Liver (tissue), 3 donors: ENCODE measurements around the gene PAX7.

Source experiments
- CTCF ChIP-seq: fragments of 150-350 bp; IDR thresholded peaks from 2 replicates; pipeline ENCODE4 v1.5.1; 2017; ENCODE audit warnings: improper control_type of control experiment, low read depth, low read length; ENCODE audit not compliant: missing input control
- HNF4A ChIP-seq, 2 donors: conservative IDR thresholded peaks; 2 replicates each; pipeline ENCODE4 v1.6.1; 2016; ENCODE audit warnings: antibody characterized with exemption in 2 of 2, mild to moderate bottlenecking in 2 of 2
- MAX ChIP-seq: IDR thresholded peaks from 2 replicates; pipeline ENCODE4 v1.6.1; 2016; ENCODE audit warnings: antibody characterized with exemption
- RAD21 ChIP-seq, 2 donors: IDR thresholded peaks; 2 replicates each; pipeline ENCODE4 v1.6.1; 2016; ENCODE audit warnings: antibody characterized with exemption in 2 of 2, mild to moderate bottlenecking in 2 of 2
- TAF1 ChIP-seq: conservative IDR thresholded peaks from 2 replicates; pipeline ENCODE4 v1.6.1; 2016; ENCODE audit warnings: antibody characterized with exemption, mild to moderate bottlenecking
- TF ChIP-seq, protein P1 (sequence below): IDR thresholded peaks from 2 replicates; pipeline ENCODE4 v1.6.1; 2016; ENCODE audit warnings: antibody characterized with exemption
- donor health status: healthy.
- donor health status: healthy.

DNA sequence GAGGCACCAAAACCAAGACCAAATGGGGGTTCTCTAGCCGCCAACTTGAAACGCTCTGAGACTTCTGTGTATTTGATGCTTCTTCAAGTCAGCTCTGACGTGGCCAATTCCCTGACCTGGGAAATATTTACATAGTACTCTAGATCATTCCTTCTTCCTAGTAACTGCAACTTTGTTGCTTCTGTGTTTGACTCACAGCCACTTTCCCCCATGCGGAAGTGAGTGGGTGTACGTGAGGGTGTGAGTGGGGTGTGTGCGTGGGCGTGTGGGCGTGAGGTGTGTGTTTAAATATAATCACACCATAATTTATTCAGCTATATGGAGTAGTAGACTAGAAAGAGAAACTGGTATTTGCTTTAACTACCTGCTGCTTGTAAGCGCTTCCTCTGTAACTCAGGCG is 117.8 kb downstream of the PAX7 start:
- TF ChIP-seq CTCF (no peak), TAF1 (no peak), HNF4A (conservative IDR thresholded peaks at IDR 0.05) (no peak), MAX (no peak), RAD21 (IDR thresholded peaks at IDR 0.05) (no peak)
- TF ChIP-seq, protein P1, sequence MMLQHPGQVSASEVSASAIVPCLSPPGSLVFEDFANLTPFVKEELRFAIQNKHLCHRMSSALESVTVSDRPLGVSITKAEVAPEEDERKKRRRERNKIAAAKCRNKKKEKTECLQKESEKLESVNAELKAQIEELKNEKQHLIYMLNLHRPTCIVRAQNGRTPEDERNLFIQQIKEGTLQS, result no peak
